C1 segment of cervical spinal cord (tissue), 14 donors: ENCODE results near the gene SV2B.

Source experiments
- DNase-seq, 14 donors: peaks; one replicate each; lab custom pipeline; 2025; lab: John Stamatoyannopoulos, UW

The SV2B gene

DNA sequence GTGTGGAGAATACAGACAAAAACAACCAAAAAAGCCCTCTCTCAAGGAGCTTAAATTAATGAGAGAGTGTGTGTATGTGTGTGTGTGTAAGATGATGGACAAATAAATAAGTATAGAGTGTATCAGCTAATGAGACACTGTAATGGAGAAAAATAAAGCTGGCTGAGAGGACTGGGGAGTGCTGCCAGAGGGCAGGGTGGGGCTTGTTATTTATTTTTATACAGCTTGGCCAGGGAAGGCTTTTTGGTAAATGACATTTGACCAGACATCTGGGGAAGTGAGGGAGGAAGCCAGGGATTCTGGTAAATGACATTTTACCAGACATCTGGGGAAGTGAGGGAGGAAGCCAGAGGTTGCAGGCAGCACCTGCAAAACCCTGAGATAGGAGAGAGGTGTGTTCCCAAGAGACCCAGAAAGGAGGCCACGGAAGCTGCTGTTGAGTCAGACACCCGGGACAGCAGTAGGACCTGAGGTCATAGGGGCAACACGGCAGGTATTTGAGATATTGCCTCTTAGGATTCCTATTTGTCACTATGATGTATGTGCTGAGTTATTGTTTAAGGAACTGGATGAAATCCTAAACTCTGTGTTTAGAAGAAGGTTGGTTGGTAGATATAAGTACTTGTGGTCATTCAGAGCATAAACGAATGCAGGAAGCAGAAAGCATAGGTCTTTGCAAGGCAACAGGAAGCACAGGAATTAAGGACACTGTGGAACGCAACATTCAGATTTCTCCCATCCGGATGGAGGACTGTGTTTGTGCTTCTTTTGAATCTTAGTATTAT is 2.7 kb downstream of the SV2B start:
- DNase-seq, result no peak

DNA sequence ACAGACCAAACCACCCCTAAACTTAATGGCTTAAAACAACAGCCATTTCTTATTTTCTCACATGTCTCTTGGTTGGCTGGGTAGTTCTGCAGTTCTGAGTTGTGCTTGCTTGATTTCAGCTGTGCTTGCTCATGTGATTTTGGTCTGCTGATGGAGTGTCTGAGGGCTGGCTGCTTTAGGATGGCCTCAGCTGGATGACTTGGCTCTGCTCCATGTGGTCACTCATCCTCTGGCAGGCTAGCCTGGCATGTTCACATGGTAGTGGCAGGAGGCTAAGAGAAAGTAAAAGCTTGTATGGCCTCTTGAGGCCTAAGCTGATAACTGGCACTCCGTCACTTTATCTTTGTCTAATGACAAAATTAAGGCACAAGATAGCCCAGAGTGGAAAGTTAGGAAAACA is 4.1 kb downstream of the SV2B start:
- peak in 6 of 14 donors; percentile 14 to 70 (median 38) for DNase-seq

- peak in 1 of 14 donors; percentile 47 for DNase-seq
Observed at GRCh38 chr15:91108421-91108820, 8.4 kb downstream of the SV2B start.

DNA sequence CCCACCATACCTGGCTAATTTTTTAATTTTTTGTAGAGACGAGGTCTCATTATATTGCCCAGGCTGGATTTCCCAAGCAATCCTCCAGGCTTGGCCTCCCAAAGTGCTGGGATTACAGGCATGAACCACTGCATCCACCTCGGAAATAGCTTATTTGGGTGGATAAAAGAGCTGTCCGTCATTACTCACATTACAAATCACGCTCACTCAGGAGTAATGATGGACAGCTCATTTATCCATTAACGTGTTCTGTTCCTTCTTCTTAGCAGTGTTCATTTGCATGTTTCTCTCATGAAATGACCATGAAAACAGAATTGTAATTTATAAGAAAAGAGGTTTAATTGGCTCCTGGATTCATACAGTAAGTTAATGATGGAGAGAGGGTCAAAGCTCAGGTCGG is 9.8 kb downstream of the SV2B start:
- no peak for DNase-seq

DNA sequence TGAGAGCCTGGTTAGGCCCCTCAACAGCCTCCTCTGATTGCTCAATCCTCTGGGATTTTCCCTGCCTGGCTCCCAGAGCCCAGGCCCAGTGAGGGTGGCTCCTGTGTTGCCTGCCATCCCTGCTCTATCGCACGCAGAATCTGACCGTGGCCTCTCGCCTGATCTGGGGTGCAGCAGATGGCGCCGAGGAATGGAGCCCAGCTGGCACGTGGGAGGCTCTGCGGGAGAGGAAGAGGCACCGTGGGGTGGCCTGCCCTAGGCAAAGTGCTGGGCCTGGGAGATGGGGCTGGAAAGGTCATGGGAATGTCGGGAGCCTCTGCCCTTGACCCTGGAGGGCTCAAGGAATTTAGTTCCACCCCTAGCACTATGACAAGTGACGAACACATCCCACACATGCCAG is 10.3 kb downstream of the SV2B start:
- DNase-seq, result peak in 1 of 14 donors; percentile 83

DNA sequence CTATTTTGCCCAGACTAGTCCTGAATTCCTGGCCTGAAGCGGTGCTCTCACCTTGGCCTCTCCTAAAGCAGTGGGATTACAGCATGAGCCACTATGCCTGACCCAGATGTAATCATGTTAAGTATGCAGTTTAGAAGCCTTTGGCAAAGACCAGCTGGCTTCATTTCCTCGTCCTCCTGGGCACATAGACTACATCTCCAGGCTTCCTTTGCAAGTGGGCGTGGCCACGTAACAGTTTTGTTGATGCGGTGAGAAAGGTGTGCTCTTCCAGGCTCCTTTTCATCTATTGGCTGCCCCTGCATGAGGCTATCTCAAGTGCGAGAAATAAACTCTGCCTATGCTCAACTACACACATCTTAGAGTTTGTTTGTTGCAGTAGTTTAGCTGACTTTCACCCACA is 13.0 kb downstream of the SV2B start:
- peak in 1 of 14 donors; percentile 43 for DNase-seq

GRCh38 chr15:91114301-91114700 is 14.2 kb downstream of the SV2B start:
- DNase-seq, result no peak

DNA sequence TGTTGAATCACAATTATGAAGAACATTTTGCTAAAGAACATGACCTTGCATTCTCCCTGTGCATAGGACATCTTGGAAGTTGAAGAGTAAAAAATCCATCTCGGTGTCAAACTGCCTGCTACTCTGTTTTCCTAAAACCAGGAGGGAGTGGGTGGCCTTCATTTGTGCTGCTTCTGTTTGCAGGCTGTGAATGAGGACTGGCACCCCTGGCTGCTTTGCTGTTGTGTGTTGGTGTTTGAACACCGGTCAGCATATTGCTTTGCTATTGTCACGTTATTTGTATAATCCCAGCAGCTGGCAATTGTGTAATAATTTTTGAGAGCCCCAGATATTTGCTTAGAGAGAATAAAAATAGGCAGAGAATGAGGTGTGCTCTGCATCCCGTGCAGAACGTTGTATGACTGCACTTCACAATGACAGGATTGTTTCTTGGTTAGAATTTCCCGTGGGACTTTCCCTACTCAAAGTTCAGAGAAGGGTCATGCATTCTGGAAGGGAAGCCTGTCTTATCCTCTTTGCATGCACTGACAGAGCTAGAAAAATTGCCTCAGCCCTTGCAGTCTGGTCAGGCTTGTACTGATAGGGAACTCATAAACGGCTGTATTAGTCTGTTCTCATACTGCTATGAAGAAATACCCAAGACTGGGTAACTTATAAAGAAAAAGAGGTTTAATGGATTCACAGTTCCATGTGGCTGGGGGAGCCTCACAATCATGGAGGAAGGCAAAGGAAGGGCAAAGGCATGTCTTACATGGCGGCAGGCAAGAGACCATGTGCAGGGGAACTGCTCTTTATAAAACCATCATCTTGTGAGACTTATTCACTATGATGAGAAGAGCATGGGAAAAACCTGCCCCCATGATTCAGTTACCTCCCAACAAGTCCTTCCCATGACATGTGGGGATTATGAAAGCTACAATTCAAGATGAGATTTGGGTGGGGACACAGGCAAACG is 16.3 kb downstream of the SV2B start:
- DNase-seq, result no peak

- DNase-seq, result no peak
Observed at GRCh38 chr15:91117375-91117774, 17.3 kb downstream of the SV2B start.

DNA sequence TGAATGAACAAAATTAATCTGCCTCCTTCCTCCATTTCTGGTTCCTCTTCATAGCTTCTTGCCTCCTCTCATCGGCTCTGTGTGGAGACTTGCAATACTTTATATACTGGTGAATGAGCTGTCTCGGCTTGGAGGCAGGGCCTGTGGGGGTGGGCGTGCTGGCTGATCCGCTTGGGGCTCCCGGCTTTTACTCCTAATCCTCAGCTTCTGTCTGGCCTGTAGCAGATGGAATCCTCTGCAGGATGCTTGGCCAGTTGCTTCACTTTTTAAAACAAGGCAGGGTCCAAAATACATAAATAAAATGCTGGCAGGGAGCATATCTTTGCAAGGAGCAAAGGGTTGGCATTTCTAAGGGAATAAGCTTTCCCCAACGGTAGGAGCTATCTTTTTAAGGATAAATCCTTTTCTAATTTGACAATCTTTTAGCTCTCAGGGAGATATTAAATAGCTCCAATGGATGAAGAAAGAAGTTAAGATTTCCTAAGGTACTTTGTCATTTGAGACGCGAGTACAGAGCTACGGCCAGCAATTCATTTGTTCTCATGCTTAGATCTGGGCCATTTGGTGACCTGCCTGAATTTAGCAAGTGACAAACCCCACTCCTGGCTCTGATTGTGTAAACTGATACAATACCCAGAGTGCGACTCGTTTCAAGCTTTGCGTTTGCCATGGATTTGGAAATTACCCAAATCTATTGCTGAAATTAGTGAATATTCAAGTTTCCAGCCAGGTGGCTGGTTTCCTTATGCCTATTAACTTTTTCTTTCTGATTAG is 18.9 kb downstream of the SV2B start:
- DNase-seq, result peak in 2 of 14 donors; percentile 36 to 94

DNA sequence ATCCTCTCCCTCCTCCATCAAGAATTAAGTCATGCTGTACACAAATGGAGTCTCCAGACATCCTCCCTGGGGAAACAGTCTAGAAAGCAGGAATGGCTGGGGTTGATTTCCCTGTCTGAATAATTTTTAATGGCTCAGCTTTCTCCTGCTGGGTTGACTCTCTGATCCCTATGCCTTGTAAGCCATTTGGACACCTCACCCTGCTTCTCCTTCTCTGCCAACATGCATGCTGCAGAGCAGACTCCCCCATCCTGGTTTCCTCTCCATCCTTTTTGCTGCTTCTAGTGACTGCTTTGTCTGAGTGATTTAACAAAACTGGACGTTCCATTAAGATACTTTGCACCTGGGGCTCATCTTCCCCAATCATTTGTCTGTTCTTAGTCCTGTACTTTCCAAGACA is 22.2 kb downstream of the SV2B start:
- DNase-seq, result peak in 1 of 14 donors; percentile 77

- DNase-seq, result no peak
Observed at GRCh38 chr15:91124132-91124531, 24.1 kb downstream of the SV2B start.

- DNase-seq, result no peak
Observed at GRCh38 chr15:91125162-91125561, 25.1 kb downstream of the SV2B start.

- peak in 1 of 14 donors; percentile 84 for DNase-seq
Observed at GRCh38 chr15:91126080-91126479, 26.0 kb downstream of the SV2B start.

DNA sequence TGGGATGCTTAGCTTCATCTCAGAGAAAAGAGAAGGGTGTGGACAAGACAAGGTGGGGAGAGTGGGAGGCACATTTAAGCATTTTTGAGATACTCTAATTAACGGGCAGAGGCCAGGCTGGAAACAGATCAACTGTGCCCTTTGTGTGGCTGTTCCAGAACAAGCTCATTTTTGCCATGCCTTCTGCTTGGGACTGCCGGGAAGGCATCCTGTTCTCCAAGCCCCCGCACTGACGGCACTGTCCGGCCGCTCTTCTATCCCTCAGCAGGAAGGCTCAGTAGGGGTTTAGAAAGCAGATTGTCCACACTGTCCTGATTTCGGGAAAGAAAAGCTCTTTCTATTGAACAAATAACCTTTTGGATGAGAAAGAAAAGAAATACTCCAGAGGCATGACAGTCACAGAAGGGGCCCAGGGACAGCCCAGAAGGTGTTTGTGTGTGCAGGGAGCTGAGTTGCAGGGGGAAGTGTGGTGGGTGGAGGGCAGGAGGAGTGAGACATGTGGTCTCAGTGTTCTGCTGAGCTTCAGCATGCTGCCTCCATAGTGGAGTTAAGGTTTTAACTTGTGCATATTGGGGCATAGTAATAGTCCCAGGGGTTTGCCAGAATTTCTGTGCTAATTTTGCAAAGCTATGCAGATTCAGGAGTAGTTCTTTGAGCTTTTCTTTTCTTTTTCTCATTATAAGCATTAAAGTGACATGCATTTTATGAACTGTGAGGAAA is 27.3 kb downstream of the SV2B start:
- DNase-seq, result peak in 1 of 14 donors; percentile 87

- no peak for DNase-seq
Observed at GRCh38 chr15:91128016-91128415, 28.0 kb downstream of the SV2B start.

GRCh38 chr15:91129436-91129835 is 29.4 kb downstream of the SV2B start:
- DNase-seq, result no peak

- DNase-seq, result no peak
Observed at GRCh38 chr15:91132079-91132478, 32.0 kb downstream of the SV2B start.

GRCh38 chr15:91133511-91133910 is 33.5 kb downstream of the SV2B start:
- no peak for DNase-seq

- no peak for DNase-seq
Observed at GRCh38 chr15:91135201-91136130, 35.4 kb downstream of the SV2B start.
